Tibial artery (tissue), 4 donors: Measurements from ENCODE around the gene EFCAB11.
"Not testable (repeated sequence)": the region's sequence is repeated elsewhere in the genome, so short reads cannot be mapped to it uniquely, and the experiment has no call there.

ENCODE experiments used
- DNase-seq, 2 donors: peaks; one replicate each; pipeline ENCODE4 v3.0.0-alpha.2; 2019
- H3K27ac ChIP-seq, 2 donors: fragments of 200-600 bp; sonication (generic) in 1 of 2; 1 replicate in 1 of 2; 2 replicates in 1 of 2; pipeline ENCODE4 v1.5.1; 2018 to 2019; ENCODE audit warnings: mild to moderate bottlenecking in 1 of 2
- H3K27me3 ChIP-seq, 2 donors: fragments of 200-600 bp; sonication (generic) in 1 of 2; one replicate each; pipeline versions ENCODE4 v1.5.1 to v1.6.0; 2016 to 2019
- H3K36me3 ChIP-seq, 3 donors: fragments of 200-600 bp; sonication (generic) in 2 of 3; one replicate each; pipeline ENCODE4 v1.5.1; 2016 to 2019; ENCODE audit warnings: mild to moderate bottlenecking in 2 of 3
- H3K4me1 ChIP-seq, 4 donors: fragments of 200-600 bp; sonication (generic) in 2 of 4; 1 replicate in 3 of 4; 2 replicates in 1 of 4; pipeline ENCODE4 v1.5.1; 2016 to 2019
- H3K4me3 ChIP-seq, 2 donors: fragments of 200-600 bp; sonication (generic) in 1 of 2; 1 replicate in 1 of 2; 2 replicates in 1 of 2; pipeline ENCODE4 v1.5.1; 2018 to 2019; ENCODE audit warnings: mild to moderate bottlenecking in 2 of 2
- H3K9me3 ChIP-seq, 3 donors: fragments of 200-600 bp; sonication (generic) in 1 of 3; one replicate each; pipeline ENCODE4 v1.5.1; 2016 to 2019
- CTCF ChIP-seq, 2 experiments: fragments of 200-600 bp in 1 of 2; fragments of 450-650 bp in 1 of 2; IDR thresholded peaks; one replicate each; pipeline ENCODE4 v1.5.1; 2017 to 2019; ENCODE audit warnings: antibody characterized with exemption in 2 of 2, mild to moderate bottlenecking in 1 of 2, moderate library complexity in 1 of 2
- intact Hi-C: fragments of 100-400 bp; cut with DNase I; formaldehyde crosslinking; loops from one replicate; pipeline ENCODE4 v1.15.0; 2023; ENCODE audit warnings: low total_unique reads

Gene EFCAB11

GRCh38 chr14:89884761-89885160 lies 69.8 kb downstream of the EFCAB11 start:
- DNase-seq = no peak
- no peaks in the 10 kb centered on the region for H3K9me3 ChIP-seq
- H3K27ac ChIP-seq = no peak overlapping the region
- H3K36me3 ChIP-seq = no peaks in the 10 kb centered on the region
- H3K4me3 ChIP-seq = no peak overlapping the region
- no peaks in the 10 kb centered on the region for H3K27me3 ChIP-seq
- intact Hi-C loops = no loop called here
- no peaks in the 10 kb centered on the region for H3K4me1 ChIP-seq
- no peak for TF ChIP-seq CTCF (IDR thresholded peaks at IDR 0.05)

- no peaks in the 10 kb centered on the region for H3K9me3 ChIP-seq
- TF ChIP-seq CTCF (IDR thresholded peaks at IDR 0.05) = no peak
These were observed 72.7 kb downstream of the EFCAB11 start for GRCh38 chr14:89881839-89882238.

GRCh38 chr14:89874091-89874490 lies 80.4 kb downstream of the EFCAB11 start:
- intact Hi-C loops, H3K27me3 ChIP-seq, H3K27ac ChIP-seq, DNase-seq, H3K36me3 ChIP-seq, H3K4me1 ChIP-seq, H3K9me3 ChIP-seq, H3K4me3 ChIP-seq: not testable (repeated sequence)

More at GRCh38 chr14:89881839-89882238, 72.7 kb downstream of the EFCAB11 start:
- Histone ChIP-seq H3K27me3 (no peaks in the 10 kb centered on the region), H3K27ac (no peak overlapping the region), H3K4me1 (no peaks in the 10 kb centered on the region), H3K4me3 (no peak overlapping the region), H3K36me3 (no peaks in the 10 kb centered on the region)
- no peak for DNase-seq
- intact Hi-C loops = no loop called here

GRCh38 chr14:89870316-89870715 lies 84.2 kb downstream of the EFCAB11 start:
- Histone ChIP-seq H3K4me3 (no peak overlapping the region), H3K4me1 (no peaks in the 10 kb centered on the region), H3K27ac (no peak overlapping the region), H3K9me3 (no peaks in the 10 kb centered on the region), H3K27me3 (no peaks in the 10 kb centered on the region), H3K36me3 (no peaks in the 10 kb centered on the region)
- TF ChIP-seq CTCF (IDR thresholded peaks at IDR 0.05) = no peak
- intact Hi-C loops = no loop called here
- DNase-seq = no peak

- no peak for TF ChIP-seq CTCF (IDR thresholded peaks at IDR 0.05)
- no peaks in the 10 kb centered on the region for H3K27me3 ChIP-seq
- no peaks in the 10 kb centered on the region for H3K9me3 ChIP-seq
- no peak overlapping the region for H3K27ac ChIP-seq
- intact Hi-C loops = no loop called here
- DNase-seq = no peak
- no peak overlapping the region for H3K4me3 ChIP-seq
- no peaks in the 10 kb centered on the region for H3K4me1 ChIP-seq
- H3K36me3 ChIP-seq = no peaks in the 10 kb centered on the region
These were observed 84.9 kb downstream of the EFCAB11 start for GRCh38 chr14:89869606-89870005.

- H3K9me3 ChIP-seq = no peaks in the 10 kb centered on the region
- H3K4me3 ChIP-seq = no peak overlapping the region
- H3K27me3 ChIP-seq = no peaks in the 10 kb centered on the region
- H3K36me3 ChIP-seq = peaks cover 0 to 3% (median 0%) of the 10 kb centered on the region in 3 donors
- intact Hi-C loops = no loop called here
- DNase-seq = no peak
- no peak for TF ChIP-seq CTCF (IDR thresholded peaks at IDR 0.05)
- H3K27ac ChIP-seq = no peak overlapping the region
- no peaks in the 10 kb centered on the region for H3K4me1 ChIP-seq
These were observed 88.1 kb downstream of the EFCAB11 start for GRCh38 chr14:89866458-89866857.
